Keratinocyte (primary cell): ENCODE measurements around the gene RAB11FIP4.

Source experiments
- EZH2 ChIP-seq: IDR thresholded peaks from one replicate; pipeline ENCODE4 v1.6.1; 2012; ENCODE audit warnings: inconsistent platforms, mild to moderate bottlenecking, low read length, moderate library complexity
- TF ChIP-seq, protein P1 (sequence below), 3 experiments: IDR thresholded peaks in 1 of 3; conservative IDR thresholded peaks in 1 of 3; optimal IDR thresholded peaks in 1 of 3; 2 replicates in 2 of 3; 3 replicates in 1 of 3; pipeline versions ENCODE3 to v1.5.1; 2011; ENCODE audit warnings: low read length in 3 of 3, mild to moderate bottlenecking in 3 of 3, moderate library complexity in 2 of 3, control low read depth in 1 of 3, inconsistent platforms in 1 of 3; ENCODE audit not compliant: insufficient read depth in 2 of 3; ENCODE audit errors: extremely low read depth in 1 of 3

DNA sequence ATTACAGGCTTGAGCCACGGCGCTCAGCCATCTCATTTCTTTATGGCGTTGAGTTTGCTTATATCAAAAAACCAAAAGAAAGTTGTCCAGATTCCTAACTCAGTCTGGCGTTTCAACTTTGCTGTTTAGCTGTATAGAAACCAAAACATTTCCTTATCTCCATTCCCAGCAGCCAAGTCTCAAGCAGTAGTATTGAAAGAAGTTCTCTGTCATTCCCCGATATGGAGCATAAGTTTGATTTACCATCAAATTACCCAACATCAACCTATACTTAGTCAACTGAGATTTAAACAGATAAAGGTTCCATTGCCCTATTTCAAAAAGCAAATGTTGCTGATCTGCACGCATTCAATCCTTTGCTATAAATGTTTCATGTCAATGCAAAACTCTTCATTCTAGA, 27.5 kb upstream of the RAB11FIP4 start:
- TF ChIP-seq, protein P1, sequence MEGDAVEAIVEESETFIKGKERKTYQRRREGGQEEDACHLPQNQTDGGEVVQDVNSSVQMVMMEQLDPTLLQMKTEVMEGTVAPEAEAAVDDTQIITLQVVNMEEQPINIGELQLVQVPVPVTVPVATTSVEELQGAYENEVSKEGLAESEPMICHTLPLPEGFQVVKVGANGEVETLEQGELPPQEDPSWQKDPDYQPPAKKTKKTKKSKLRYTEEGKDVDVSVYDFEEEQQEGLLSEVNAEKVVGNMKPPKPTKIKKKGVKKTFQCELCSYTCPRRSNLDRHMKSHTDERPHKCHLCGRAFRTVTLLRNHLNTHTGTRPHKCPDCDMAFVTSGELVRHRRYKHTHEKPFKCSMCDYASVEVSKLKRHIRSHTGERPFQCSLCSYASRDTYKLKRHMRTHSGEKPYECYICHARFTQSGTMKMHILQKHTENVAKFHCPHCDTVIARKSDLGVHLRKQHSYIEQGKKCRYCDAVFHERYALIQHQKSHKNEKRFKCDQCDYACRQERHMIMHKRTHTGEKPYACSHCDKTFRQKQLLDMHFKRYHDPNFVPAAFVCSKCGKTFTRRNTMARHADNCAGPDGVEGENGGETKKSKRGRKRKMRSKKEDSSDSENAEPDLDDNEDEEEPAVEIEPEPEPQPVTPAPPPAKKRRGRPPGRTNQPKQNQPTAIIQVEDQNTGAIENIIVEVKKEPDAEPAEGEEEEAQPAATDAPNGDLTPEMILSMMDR (optimal IDR thresholded peaks at IDR 0.05 in 1 of 3, IDR thresholded peaks at IDR 0.05 in 1 of 3, conservative IDR thresholded peaks at IDR 0.05 in 1 of 3; ENCODE audit: extremely low read depth in 1 of 3, insufficient read depth in 2 of 3, low read length in 3 of 3), result no peak
- TF ChIP-seq EZH2, result no peak
